Measurements from ENCODE around the gene CCER1. TPM values are rescaled to one million over a fixed set of nuclear protein-coding genes. Genes with fewer than 3 reads are reported as not detected.

The CCER1 gene
- total and polyA plus RNA-seq, 9 of the 15 experiments (the other 6 are each of a cell fraction or from before 2014, with no cell fraction given) = not detected

GRCh38 chr12:90958347-90958746 lies 3.4 kb upstream of the CCER1 start:
- intact Hi-C loops (cut with micrococcal nuclease) = loop anchor here (5.0 kb wide), 3 partner anchors 369 to 1416 kb away; no protein-coding TSS in a partner anchor
- DNase-seq (ENCODE audit: extremely low read depth in 1 of 4, low spot score in 3 of 4) = no peak
- TF ChIP-seq E4F1 (CRISPR knock-in tag; IDR thresholded peaks at IDR 0.05; ENCODE audit: borderline replicate concordance) (no peak), GABPB2 (CRISPR knock-in tag; conservative IDR thresholded peaks at IDR 0.05) (no peak), RBM14 (IDR thresholded peaks at IDR 0.05; ENCODE audit: borderline replicate concordance, insufficient read depth, low read depth, low read length) (no peak), ZSCAN29 (IDR thresholded peaks at IDR 0.05) (no peak), BRCA1 (IDR thresholded peaks at IDR 0.05) (no peak), BRCA1 (CRISPR knock-in tag; IDR thresholded peaks at IDR 0.05) (no peak), HDAC2 (IDR thresholded peaks at IDR 0.05) (no peak), NRF1 (conservative IDR thresholded peaks at IDR 0.05 in 1 of 2, IDR thresholded peaks at IDR 0.05 in 1 of 2) (no peak), STAG1 (CRISPR knock-in tag; IDR thresholded peaks at IDR 0.05; ENCODE audit: borderline replicate concordance) (no peak), TARDBP (IDR thresholded peaks at IDR 0.05) (no peak), HDGF (IDR thresholded peaks at IDR 0.05) (no peak), SRSF1 (IDR thresholded peaks at IDR 0.05; ENCODE audit: low read depth, low read length) (no peak), ETV5 (CRISPR knock-in tag; IDR thresholded peaks at IDR 0.05; ENCODE audit: low read depth) (no peak)
- H3K4me1 ChIP-seq (replicated peaks in 1 of 2; ENCODE audit: control insufficient read depth in 2 of 2, insufficient read depth in 2 of 2, low read length in 2 of 2) = peaks cover 0 to 10% of the 10 kb centered on the region in 2 experiments; a peak in 1 of 5 replicates
- no peaks in the 10 kb centered on the region for H3K9me3 ChIP-seq (replicated peaks; ENCODE audit: control insufficient read depth, insufficient read depth, low read depth, low read length)
- no peak overlapping the region for H3K4me3 ChIP-seq
- H4K20me1 ChIP-seq (replicated peaks; ENCODE audit: control insufficient read depth, insufficient read depth, low read length) = no peaks in the 10 kb centered on the region
- H3K79me2 ChIP-seq (ENCODE audit: control insufficient read depth, insufficient read depth, low read length) = no peaks in the 10 kb centered on the region
- no peaks in the 10 kb centered on the region for H3K36me3 ChIP-seq (ENCODE audit: control insufficient read depth, insufficient read depth, low read length)
- no peak overlapping the region for H3K27ac ChIP-seq (ENCODE audit: extremely low read depth, low read depth, low read length)
- H3K9ac ChIP-seq (ENCODE audit: insufficient read depth in 1 of 2, low read depth in 2 of 2, low read length in 2 of 2) = no peak overlapping the region
- CTCF ChIA-PET (ENCODE audit: low intra/inter-chr PET ratio) = interaction anchor here (1.1 kb wide), 1 partner anchor 151 kb away, joined by 3 read pairs; no protein-coding TSS in a partner anchor
- no peak for FAIRE-seq
- no peaks in the 10 kb centered on the region for H3K27me3 ChIP-seq (ENCODE audit: control insufficient read depth in 2 of 2, insufficient read depth in 2 of 2, low read length in 2 of 2)
- POLR2A ChIA-PET = no interaction called here
- no peak for ATAC-seq
- H2AFZ ChIP-seq (ENCODE audit: low read depth, low read length) = no peak overlapping the region
- in situ Hi-C loops (cut with MboI) = loop anchor here (25.0 kb wide), 2 partner anchors 1679 to 1946 kb away; no protein-coding TSS in a partner anchor
- 0% methylated on average over 3 of the region's 3 CpGs for WGBS (ENCODE audit: insufficient coverage, low coverage, missing lambda C conversion rate)
- H3K9me1 ChIP-seq (ENCODE audit: control insufficient read depth, insufficient read depth, low read length) = no peaks in the 10 kb centered on the region
- BruUV-seq (replicated peaks) = no TSS peak
- no peak overlapping the region for H3K4me2 ChIP-seq (ENCODE audit: insufficient read depth, low read length)

Measured in K562 (cell line).